GM21528 (cell line): ENCODE data around the gene SLC12A3.

ENCODE experiments used
- ATAC-seq: cut with Tn5 transposase; IDR thresholded peaks from one replicate; pipeline ENCODE4 v1.9.1; 2021; ENCODE audit warnings: mild to moderate bottlenecking, moderate library complexity; ENCODE audit not compliant: unreplicated experiment, low FRiP score

SLC12A3 gene

GRCh38 chr16:56848029-56848936 is 16.7 kb upstream of the SLC12A3 start:
- no peak for ATAC-seq

- no peak for ATAC-seq
Measured at GRCh38 chr16:56848955-56849689, 15.9 kb upstream of the SLC12A3 start.

GRCh38 chr16:56849690-56850680 is 15.0 kb upstream of the SLC12A3 start:
- no peak for ATAC-seq

- no peak for ATAC-seq
Measured at GRCh38 chr16:56851671-56852400, 13.2 kb upstream of the SLC12A3 start.

- no peak for ATAC-seq
Measured at GRCh38 chr16:56852401-56852730, 12.6 kb upstream of the SLC12A3 start.

GRCh38 chr16:56852968-56853367 is 12.0 kb upstream of the SLC12A3 start:
- no peak for ATAC-seq

GRCh38 chr16:56855201-56855600 is 9.8 kb upstream of the SLC12A3 start:
- ATAC-seq: no peak

GRCh38 chr16:56855946-56856345 is 9.1 kb upstream of the SLC12A3 start:
- ATAC-seq: no peak

- no peak for ATAC-seq
Measured at GRCh38 chr16:56856876-56857447, 8.0 kb upstream of the SLC12A3 start.

GRCh38 chr16:56858374-56858773 is 6.6 kb upstream of the SLC12A3 start:
- ATAC-seq: no peak

- no peak for ATAC-seq
Measured at GRCh38 chr16:56859636-56860035, 5.4 kb upstream of the SLC12A3 start.

GRCh38 chr16:56860226-56861020 is 4.6 kb upstream of the SLC12A3 start:
- peak; percentile 73 for ATAC-seq

GRCh38 chr16:56861092-56861610 is 3.9 kb upstream of the SLC12A3 start:
- no peak for ATAC-seq

GRCh38 chr16:56861756-56862155 is 3.3 kb upstream of the SLC12A3 start:
- ATAC-seq: no peak

GRCh38 chr16:56862776-56863175 is 2.2 kb upstream of the SLC12A3 start:
- no peak for ATAC-seq

GRCh38 chr16:56865394-56866062 is 521 bp downstream of the SLC12A3 start:
- ATAC-seq: no peak

GRCh38 chr16:56866955-56867830 is 2.2 kb downstream of the SLC12A3 start:
- ATAC-seq: no peak
